GM20000 (cell line): ENCODE measurements around the gene GC.

Experiments
- DNase-seq: peaks from one replicate; pipeline ENCODE4 v3.0.0; 2012; ENCODE audit warnings: low spot score
- TF ChIP-seq, protein P1 (sequence below): IDR thresholded peaks from 2 replicates; pipeline ENCODE4 v1.5.1; 2012; ENCODE audit warnings: mild to moderate bottlenecking, control low read depth; ENCODE audit errors: extremely low read depth, missing control alignments

GC gene

GRCh38 chr4:71774136-71774535 is 9.7 kb downstream of the GC start:
- no peak for DNase-seq
- TF ChIP-seq, protein P1, sequence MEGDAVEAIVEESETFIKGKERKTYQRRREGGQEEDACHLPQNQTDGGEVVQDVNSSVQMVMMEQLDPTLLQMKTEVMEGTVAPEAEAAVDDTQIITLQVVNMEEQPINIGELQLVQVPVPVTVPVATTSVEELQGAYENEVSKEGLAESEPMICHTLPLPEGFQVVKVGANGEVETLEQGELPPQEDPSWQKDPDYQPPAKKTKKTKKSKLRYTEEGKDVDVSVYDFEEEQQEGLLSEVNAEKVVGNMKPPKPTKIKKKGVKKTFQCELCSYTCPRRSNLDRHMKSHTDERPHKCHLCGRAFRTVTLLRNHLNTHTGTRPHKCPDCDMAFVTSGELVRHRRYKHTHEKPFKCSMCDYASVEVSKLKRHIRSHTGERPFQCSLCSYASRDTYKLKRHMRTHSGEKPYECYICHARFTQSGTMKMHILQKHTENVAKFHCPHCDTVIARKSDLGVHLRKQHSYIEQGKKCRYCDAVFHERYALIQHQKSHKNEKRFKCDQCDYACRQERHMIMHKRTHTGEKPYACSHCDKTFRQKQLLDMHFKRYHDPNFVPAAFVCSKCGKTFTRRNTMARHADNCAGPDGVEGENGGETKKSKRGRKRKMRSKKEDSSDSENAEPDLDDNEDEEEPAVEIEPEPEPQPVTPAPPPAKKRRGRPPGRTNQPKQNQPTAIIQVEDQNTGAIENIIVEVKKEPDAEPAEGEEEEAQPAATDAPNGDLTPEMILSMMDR: no peak

- TF ChIP-seq, protein P1: no peak
- DNase-seq: no peak
These were observed 10.9 kb downstream of the GC start for GRCh38 chr4:71773004-71773403.

DNA sequence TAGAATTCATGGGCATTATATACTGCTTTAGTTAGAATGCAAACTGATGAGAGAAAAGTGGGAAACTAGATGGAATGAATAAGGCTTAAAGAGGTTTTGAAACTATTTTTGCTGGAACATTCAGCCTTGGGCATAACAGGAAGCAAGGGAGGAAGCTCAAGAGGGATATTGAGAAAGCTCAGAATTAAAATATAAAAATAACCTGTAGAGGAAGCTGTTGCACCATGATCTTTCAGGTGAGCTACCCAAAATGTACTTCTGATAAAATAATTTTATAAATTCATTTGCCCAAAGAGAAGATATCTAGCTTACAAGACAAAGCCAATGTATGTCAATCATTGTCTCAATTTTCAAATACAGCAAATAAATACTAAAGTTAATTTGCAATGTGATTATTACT is 11.3 kb downstream of the GC start:
- TF ChIP-seq, protein P1: no peak
- DNase-seq: no peak

GRCh38 chr4:71771613-71772012 is 12.3 kb downstream of the GC start:
- no peak for DNase-seq
- TF ChIP-seq, protein P1: no peak

DNA sequence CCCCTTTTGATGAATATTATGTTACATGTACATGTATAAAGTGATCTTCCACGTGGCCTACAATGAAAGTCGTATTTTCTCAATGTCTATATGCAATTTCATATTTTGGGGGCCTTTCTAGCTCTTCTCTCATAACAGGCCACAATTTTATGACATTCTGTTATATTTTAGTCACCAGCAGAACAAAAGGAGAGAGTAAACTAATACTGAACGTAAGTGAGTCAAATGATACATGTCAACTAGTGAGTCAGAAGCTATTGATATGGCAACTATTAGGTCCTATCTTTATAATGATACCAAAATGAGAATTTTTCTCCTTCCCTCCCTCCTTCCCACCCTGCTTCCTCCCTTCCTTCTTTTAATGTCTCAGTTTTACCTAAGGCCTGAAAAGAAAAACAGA is 14.4 kb downstream of the GC start:
- DNase-seq: no peak
- TF ChIP-seq, protein P1: no peak

DNA sequence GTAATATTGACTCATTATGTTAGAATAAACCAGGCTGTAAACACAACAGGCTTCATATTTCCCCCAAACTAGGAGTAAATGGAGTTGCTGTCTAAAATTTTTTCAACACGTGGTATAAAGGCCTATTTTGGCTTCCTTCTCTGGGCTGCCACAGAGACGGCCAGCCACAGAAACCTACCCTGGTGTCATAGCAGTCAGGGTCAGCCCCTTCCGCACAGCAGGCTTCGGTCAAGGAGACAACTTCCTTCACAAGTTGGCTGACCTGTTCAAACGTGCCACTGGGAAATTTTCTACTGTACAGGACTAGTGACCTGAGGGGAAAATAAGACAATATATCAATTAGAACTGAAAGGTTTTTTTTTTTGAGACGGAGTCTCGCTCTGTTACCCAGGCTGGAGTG is 15.8 kb downstream of the GC start:
- TF ChIP-seq, protein P1: no peak
- no peak for DNase-seq

DNA sequence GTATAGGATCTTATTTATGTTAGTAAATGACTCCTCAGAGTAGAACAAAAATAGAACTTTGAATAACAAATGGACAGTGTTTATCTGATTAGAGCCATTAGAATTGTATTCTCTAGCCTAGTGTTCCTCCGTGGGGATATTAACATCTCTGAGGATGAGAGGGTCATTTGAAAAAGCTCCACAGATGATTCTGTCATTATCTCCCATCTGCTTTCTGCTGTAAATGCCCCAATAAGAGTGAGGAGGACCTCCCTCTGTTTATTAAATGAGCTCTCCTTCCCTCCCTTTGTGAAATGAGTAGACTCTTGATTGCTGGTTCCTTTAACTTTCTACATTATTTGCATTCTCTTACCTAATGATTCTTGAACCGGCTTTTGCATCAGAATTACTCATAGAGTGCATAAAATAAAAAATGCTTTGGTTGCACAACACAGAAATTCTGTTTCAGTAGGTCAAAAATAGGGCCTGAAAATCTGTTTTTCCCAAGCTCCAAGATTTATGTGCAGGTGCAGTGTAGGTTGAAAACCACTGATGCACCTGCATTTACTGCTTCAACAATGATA is 18.0 kb downstream of the GC start:
- TF ChIP-seq, protein P1: no peak
- DNase-seq: no peak
